GM19397 (cell line): ENCODE results near the gene KYNU.
"Not testable (repeated sequence)": the region's sequence is repeated elsewhere in the genome, so short reads cannot be mapped to it uniquely, and the experiment has no call there.

ENCODE experiments used
- ATAC-seq: cut with Tn5 transposase; IDR thresholded peaks from one replicate; pipeline ENCODE4 v1.9.1; 2021; ENCODE audit warnings: mild to moderate bottlenecking, moderate library complexity; ENCODE audit not compliant: unreplicated experiment

The KYNU gene

DNA sequence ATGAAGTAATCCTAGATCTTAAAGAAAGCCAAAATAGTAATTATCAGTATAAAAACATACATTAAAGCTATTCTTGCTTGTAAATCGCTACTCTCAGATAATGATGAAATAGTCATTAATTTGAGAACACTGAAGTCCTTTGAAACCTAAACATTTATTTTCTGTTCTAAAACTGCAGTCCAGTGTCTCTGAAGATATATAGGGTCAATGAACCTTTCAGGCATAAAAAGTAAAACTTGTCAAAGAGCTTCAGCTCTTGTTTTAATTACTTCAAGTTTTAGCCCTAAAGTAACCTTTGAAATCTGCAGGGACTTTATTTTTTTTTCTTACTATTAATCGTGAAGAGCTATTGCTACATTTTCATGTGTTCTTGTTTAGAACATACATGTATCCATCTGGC, 116.3 kb downstream of the KYNU start:
- no peak for ATAC-seq

- no peak for ATAC-seq
These were observed 117.2 kb downstream of the KYNU start for GRCh38 chr2:142994665-142995064.

DNA sequence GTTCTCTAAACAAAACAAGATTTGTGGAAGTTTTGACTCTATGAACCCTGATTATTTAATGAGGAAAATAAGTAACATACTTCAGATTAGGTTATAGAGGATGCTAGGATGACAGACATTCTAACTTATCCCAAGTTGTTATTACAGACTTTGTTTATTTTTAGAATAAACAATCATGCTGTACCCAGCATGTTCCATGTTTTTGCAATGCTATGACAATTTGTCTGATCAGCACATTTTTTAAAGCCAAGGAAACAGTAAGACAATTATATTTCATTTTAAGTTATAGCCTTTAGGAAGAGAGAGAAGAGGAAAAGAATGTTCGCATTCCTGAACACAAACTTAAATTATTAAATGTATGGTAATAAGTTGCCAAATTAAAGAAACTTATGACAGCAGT, 119.8 kb downstream of the KYNU start:
- no peak for ATAC-seq

GRCh38 chr2:143000599-143000998, 123.1 kb downstream of the KYNU start:
- ATAC-seq, result no peak

DNA sequence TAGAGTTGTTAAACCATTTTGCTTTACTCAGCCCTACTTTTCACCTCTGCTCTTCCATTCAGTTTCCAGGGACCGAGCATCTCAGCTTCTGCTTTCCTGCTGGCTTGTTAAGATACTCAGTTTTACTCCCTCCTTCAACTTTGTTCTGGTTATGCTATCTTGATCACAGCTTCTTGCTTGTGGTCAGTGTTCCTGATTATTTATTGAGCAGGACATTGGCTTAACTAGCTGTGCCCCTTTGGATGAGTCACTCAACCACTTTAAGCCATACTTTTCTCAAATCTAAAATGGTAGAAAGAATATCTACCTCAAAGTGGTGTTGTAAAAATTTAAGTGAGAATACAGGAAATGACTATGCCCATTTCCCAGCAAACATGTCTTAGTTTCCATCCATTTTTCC, 124.0 kb downstream of the KYNU start:
- no peak for ATAC-seq

- ATAC-seq, result no peak
These were observed 138.2 kb downstream of the KYNU start for GRCh38 chr2:143015656-143016055.

GRCh38 chr2:143026411-143027054, 149.1 kb downstream of the KYNU start:
- no peak for ATAC-seq

DNA sequence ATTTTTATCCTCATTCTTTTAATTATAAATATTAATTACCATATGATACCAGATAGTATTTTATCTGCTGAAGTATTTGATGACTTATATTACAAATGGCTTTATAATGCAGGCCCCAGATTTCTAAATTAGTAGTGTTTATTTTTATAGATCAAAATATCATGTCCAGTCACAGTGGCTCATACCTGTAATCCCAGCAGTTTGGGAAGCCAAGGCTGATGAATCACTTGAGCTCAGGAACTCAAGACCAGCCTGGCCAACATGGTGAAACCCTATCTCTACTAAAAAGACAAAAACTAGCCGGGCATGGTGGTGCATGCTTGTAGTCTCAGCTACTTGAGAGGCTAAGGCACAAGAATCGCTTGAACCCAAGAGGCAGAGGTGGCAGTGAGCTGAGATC, 151.7 kb downstream of the KYNU start:
- ATAC-seq, result no peak

GRCh38 chr2:143030127-143030526, 152.7 kb downstream of the KYNU start:
- ATAC-seq, result no peak

DNA sequence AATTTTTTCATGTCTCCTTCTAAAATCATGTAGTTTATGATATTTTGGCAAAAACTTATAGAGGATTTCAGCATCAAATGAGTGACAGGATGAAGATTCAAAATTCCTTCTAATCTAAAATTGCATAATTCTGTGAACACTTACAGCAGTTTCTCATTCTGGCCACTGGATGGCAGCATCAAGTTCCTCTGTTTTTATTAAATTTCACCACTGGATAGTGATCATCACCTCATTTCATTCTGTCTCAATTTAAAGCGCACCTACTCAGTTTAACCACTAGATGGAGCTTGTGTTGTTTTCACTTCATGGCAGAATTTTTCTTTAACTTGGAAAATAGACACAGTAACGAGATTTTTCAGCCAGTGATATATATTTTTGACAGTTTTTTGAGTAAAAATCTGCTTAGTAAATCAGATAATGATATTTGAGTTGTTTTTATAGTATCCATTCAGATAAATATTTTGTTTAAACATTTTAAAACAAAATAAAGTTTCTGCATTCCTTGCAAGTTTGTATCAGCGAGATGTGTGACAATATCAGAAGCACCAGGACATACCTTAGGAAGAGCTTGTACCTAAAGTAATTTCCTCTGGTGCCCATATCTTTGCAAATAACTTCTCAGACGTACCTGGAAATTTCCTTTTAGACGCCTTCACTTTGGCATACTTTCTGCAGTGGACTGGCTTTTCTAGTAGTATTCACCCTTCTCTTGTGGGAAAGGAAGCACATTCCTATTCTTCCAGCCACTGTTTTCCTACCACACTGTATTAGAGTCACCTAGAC, 157.0 kb downstream of the KYNU start:
- peak; percentile 64 for ATAC-seq

GRCh38 chr2:143051465-143051864, 174.0 kb downstream of the KYNU start:
- ATAC-seq, result no peak

- ATAC-seq, result not testable (repeated sequence)
These were observed 176.0 kb downstream of the KYNU start for GRCh38 chr2:143053437-143053836.

DNA sequence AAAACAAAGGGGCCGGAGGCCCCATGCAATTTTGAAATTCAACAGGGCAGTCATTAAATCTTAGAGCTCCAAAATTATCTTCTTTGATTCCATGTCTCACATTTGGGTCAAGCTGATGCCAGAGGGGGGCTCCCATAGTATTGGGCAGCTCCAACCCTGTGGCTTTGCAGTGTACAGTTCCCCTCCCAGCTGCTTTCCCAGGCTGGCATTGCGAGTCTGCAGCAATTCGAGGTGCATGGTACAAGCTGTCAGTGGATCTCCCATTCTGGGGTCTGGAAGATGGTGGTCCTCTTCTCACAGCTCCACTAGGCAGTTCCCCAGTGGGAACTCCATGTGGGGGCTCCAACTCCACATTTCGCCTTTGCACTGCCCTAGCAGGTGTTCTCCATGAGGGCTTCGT, 179.1 kb downstream of the KYNU start:
- no peak for ATAC-seq

- ATAC-seq, result no peak
These were observed 181.4 kb downstream of the KYNU start for GRCh38 chr2:143058851-143059250.

GRCh38 chr2:143063612-143064200, 186.2 kb downstream of the KYNU start:
- no peak for ATAC-seq

DNA sequence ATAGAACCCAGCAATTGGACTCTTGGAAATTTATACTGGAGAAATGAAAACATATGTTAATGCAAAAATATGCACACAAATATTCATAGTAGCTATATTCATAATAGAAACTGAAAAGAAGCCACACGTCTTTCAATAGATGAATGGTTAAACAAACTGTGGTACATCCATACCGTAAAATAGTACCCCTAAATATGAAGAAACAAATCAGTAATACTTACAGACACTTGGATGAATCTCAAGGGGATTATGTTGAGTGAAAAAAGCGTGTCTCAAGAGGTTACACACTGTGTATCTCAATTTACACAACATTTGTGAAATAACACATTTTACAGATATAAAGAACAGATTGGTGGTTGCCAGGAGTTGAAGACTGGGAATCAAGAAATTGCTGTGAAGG, 190.6 kb downstream of the KYNU start:
- no peak for ATAC-seq

DNA sequence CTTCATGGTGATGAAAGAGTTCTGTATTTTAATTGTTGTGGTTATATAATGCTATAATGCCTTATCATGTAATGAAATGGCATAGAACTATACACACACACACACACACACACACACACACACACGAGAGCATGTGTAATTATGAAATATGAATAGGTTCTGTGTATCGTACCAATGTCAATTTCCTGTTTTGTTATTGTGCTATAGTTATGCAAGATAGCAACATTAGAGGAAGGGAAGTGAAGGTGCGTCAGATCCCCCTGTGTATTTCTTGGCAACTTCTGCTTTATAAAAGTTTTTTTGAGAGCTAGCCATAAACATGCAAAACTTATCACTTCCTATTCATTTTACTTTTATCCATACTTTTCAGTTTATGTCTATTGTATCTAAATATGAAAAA, 191.0 kb downstream of the KYNU start:
- ATAC-seq, result no peak

DNA sequence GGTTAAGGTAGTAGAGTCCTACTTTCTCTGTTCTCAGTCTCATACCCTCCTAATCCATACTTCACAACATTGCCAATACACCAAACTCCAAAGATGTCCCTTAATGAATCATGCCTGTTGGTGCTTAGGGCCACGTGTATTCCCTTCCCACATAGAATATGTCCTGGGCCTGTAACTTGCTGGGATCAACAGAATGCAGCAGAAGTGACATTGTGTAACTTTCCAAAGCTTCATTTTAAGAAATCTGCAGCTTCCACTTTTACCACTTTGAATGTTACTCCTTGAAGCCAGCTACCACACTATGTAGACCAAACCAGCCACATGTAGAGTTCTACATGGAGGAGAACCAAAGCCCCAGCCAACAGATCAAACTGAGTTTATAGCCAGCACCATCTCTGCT, 193.2 kb downstream of the KYNU start:
- no peak for ATAC-seq

GRCh38 chr2:143071185-143071876, 193.9 kb downstream of the KYNU start:
- ATAC-seq, result no peak

DNA sequence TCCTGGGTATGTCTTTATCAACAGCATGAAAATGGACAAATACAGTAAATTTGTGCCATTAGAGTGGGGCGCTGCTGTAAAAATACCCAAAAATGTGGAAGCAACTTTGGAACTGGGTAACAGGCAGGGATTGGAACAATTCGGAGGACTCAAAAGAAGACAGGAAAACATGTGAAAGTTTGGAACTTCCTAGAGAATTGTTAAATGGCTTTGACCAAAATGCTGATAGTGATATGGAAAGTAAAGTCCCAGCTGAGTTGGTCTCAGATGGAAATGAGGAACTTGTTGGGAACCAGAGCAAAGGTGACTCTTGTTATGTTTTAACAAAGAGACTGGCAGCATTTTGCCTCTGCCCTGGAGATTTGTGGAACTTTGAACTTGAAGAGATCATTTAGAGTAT, 197.4 kb downstream of the KYNU start:
- ATAC-seq, result not testable (repeated sequence)

- ATAC-seq, result no peak
These were observed 198.2 kb downstream of the KYNU start for GRCh38 chr2:143075711-143076110.

DNA sequence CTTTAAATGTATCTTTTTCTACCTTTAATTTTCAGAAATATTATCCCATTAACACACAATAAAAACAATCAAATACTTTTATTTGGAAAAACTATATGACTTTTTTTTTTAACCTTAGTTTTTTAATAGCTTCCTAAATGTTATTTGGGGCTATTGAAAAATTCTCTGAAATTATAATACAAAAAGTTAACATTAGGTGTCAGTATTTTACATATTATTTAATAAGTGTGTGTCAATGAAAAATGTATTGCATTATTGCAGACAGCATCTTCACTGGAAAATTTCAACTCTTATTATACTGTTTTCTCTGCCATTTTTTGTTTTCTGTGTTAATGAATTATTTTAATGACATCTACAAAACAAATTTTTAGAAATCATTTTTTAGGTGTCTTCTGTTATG, 200.6 kb downstream of the KYNU start:
- no peak for ATAC-seq
